NCI-H2107 treated with DMSO at 0.1 percent for 48 hours (cell line): Measurements from ENCODE around the gene CISD2.
A peak's percentile ranks its signal among the peaks of the same experiment; 100 is the strongest.
"Not testable (repeated sequence)": the region's sequence is repeated elsewhere in the genome, so short reads cannot be mapped to it uniquely, and the experiment has no call there.

ENCODE experiments used
- DNase-seq: peaks from one replicate; lab custom pipeline; 2025; ENCODE audit not compliant: unreplicated experiment; lab: John Stamatoyannopoulos, UW

The CISD2 gene

GRCh38 chr4:102868781-102869568, at the start of gene CISD2:
CISD2 (plus strand) TSS chr4:102868992; CDS start chr4:102869085, 93 bp downstream.
- DNase-seq: peak; percentile 63

GRCh38 chr4:102819100-102819499, 49.7 kb upstream of the CISD2 start:
- DNase-seq: not testable (repeated sequence)

- no peak for DNase-seq
These were observed 49.0 kb upstream of the CISD2 start for GRCh38 chr4:102819588-102820365.

- no peak for DNase-seq
These were observed 45.3 kb upstream of the CISD2 start for GRCh38 chr4:102823464-102823863.

- no peak for DNase-seq
These were observed 44.9 kb upstream of the CISD2 start for GRCh38 chr4:102823897-102824296.

GRCh38 chr4:102824398-102824797, 44.4 kb upstream of the CISD2 start:
- DNase-seq: no peak

GRCh38 chr4:102825261-102826091, 43.3 kb upstream of the CISD2 start:
- peak; percentile 43 for DNase-seq

GRCh38 chr4:102826105-102826889, 42.5 kb upstream of the CISD2 start:
- DNase-seq: no peak

GRCh38 chr4:102826890-102827673, 41.7 kb upstream of the CISD2 start, which contains the start of gene UBE2D3:
UBE2D3 (minus strand) TSS chr4:102827551; CDS start chr4:102826508, 1,043 bp downstream.
- peak; percentile 62 for DNase-seq

- DNase-seq: peak; percentile 92
These were observed 40.9 kb upstream of the CISD2 start for GRCh38 chr4:102827674-102828496.

- no peak for DNase-seq
These were observed 40.3 kb upstream of the CISD2 start for GRCh38 chr4:102828497-102828808.

- DNase-seq: no peak
These were observed 39.0 kb upstream of the CISD2 start for GRCh38 chr4:102829803-102830202.

- no peak for DNase-seq
These were observed 36.7 kb upstream of the CISD2 start for GRCh38 chr4:102832105-102832504.

- DNase-seq: no peak
These were observed 36.1 kb upstream of the CISD2 start for GRCh38 chr4:102832667-102833066.

GRCh38 chr4:102836596-102836995, 32.2 kb upstream of the CISD2 start:
- no peak for DNase-seq

- no peak for DNase-seq
These were observed 26.4 kb upstream of the CISD2 start for GRCh38 chr4:102842367-102842766.

GRCh38 chr4:102843273-102843672, 25.5 kb upstream of the CISD2 start:
- no peak for DNase-seq

GRCh38 chr4:102843938-102844337, 24.9 kb upstream of the CISD2 start:
- no peak for DNase-seq

- no peak for DNase-seq
These were observed 21.1 kb upstream of the CISD2 start for GRCh38 chr4:102847687-102848086.
